GM18526 (cell line): Measurements from ENCODE around the gene DSCAML1.

ENCODE experiments used
- POLR2A ChIP-seq: IDR thresholded peaks from 3 replicates; pipeline ENCODE4 v1.6.1; 2011; ENCODE audit not compliant: insufficient read length; ENCODE audit errors: extremely low read depth

DSCAML1 gene

DNA sequence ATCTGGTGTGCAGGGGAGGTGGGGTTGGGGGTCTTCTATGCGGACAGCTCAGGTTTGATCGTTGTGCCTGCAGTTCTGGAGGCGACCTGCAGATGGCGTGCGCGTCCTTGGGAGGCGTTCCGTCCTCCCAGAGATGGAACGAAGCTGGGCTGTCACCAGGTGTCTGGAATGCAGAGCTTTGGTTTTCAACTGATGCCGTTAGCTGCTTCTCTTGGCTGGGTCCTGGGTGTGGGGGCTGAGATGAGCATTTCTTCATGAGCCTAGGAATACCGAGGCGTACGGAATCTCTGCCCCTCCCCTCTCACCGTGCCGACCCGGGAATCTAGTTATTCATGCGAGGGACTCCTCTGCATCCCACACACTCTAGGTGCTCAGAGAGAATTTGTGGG, 370.7 kb downstream of the DSCAML1 start:
- TF ChIP-seq POLR2A, result no peak

DNA sequence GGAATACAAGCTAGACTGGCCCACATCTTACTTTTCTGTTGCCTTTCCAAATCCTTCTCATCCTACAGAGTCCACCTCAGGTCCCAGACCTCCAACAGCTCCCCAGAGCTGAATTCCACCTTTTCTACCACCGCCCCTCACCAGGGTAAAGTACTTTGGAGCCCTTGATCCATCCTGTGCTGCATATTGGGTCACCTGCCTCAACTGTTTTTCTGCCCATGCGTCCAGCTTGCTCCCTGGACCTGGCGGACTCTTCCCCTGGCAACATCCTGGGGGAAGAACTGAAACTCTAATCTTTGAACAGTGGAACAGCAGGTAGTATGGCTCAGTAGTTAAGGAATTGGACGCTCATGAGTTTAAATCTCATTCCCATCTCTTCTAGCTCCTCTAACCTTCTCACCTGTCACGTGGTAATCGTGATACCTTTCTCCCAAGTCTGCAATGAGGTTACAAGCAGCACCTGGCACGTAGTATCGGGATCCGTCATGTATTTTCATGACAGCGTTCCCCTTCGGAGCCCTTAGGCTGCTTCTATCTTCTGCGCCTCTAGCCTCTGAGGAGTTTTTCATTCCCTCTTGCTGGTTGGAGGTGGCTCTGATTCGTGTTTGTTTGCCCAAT, 371.2 kb downstream of the DSCAML1 start:
- no peak for TF ChIP-seq POLR2A

DNA sequence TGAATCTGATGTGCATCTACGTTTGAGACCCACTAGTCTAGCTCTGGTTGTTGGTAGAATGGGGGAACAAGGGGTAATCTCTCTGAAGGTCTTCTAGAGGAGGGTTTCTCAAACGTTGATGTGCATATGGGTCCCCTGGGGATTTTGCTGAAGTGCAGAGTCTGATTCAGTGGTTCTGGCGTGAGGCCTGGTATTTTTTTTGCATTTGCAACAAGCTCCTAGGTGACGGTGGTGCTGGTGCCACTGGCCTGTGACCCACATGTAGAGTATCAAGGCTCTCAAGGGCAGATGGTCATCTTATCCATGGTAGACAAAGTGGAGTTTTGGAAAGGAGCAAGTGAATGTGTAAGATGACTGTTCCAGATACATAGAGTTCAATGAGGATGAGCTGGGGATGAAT, 372.2 kb downstream of the DSCAML1 start:
- TF ChIP-seq POLR2A, result no peak

DNA sequence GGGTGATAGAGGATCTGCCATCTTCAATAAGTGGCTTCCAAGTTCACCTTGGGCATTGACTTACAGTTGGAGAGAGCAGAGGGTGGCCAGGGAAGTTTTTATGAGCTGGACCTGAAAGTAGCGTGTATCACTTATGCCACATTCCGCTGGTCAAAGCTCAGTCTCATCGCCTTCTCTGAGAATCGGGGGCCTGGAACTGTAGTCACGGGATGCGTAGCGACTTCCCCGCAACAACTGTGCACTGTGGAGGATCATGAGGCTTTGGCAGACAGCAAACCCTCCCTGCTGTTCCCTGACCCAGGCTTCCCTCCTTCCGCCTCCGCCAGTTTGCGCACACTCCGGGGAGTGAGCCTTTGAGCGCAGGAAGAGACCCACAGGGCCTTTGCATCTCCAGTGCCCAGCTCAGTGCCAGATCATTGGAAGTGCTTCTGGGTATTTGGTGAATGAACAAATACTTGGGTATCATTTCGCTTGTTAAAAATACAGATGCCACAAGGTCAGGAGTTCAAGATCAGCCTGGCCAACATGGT, 373.9 kb downstream of the DSCAML1 start:
- TF ChIP-seq POLR2A, result no peak

- no peak for TF ChIP-seq POLR2A
Observed at GRCh38 chr11:117421476-117421875, 375.5 kb downstream of the DSCAML1 start.

DNA sequence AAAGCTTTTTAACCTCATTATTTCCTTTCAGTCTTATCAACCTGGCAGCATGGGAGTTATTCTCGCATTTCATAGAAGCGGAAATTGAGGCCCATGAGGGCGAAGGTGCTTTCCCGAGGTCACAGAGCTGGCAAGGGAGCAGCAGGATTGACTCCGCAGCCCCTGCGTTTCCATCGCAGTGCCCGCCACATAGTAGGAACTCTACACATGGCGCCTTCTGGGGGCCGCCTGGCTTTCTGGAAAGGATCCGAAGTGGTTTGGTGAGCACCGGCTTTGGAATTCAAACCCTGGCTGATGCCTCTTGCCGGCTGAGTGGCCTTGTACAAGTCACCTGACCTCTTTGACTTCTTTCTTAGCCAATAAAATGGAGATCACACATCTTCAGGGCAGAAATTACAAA, 376.0 kb downstream of the DSCAML1 start:
- no peak for TF ChIP-seq POLR2A

DNA sequence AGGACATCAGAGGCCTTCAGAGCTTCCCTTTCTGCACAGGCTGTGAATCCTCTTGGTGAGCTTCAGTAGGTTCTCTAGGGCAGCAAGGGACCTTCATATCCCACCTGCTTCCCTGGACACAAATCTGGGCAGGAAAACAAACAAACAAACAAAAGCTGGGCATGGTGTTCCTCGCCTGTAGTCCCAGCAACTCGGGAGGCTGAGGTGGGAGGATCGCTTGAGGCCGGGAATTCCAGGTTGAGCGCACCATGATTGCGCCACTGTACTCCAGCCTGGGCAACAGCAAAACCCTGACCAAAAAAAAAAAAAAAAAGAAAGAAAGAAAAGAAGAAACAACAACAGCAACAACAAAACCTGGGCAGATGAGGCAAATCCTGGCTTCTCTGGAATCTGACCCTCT, 376.4 kb downstream of the DSCAML1 start:
- no peak for TF ChIP-seq POLR2A

GRCh38 chr11:117420143-117420485, 376.9 kb downstream of the DSCAML1 start:
- no peak for TF ChIP-seq POLR2A

DNA sequence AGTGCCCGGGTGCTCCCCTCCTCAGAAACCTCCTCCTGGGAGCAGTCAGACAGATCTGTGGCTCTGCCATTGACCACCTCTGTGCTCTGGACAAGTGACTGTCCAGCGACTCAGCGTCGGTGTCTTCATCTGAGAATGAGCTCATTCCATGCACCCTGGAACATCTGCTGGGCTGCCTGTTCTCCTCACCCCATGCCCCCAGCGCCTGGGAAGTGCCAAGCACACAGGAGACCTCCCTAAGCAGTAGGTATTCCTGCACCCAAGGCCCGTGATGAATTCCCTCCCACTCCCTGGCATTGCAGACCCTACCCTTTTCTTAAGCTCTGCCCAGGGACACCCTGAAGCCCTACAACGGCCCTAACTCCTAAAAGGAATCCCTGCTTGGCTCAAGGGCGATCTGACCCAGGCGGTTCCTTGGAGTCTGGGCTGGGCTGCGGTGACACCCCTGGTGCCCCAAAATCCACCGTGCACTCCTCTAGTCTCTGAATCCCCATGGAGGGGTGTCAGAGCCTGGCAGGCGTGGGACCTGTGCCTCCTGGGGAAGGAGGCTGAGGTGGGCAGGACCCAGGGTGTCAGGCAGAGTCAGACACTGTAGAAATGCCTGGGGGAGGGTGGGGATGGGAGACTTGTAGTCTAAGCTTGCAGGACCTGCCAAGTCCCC, 377.4 kb downstream of the DSCAML1 start:
- no peak for TF ChIP-seq POLR2A

- TF ChIP-seq POLR2A, result no peak
Observed at GRCh38 chr11:117418737-117419481, 378.1 kb downstream of the DSCAML1 start.

- TF ChIP-seq POLR2A, result no peak
Observed at GRCh38 chr11:117417856-117418255, 379.2 kb downstream of the DSCAML1 start.

DNA sequence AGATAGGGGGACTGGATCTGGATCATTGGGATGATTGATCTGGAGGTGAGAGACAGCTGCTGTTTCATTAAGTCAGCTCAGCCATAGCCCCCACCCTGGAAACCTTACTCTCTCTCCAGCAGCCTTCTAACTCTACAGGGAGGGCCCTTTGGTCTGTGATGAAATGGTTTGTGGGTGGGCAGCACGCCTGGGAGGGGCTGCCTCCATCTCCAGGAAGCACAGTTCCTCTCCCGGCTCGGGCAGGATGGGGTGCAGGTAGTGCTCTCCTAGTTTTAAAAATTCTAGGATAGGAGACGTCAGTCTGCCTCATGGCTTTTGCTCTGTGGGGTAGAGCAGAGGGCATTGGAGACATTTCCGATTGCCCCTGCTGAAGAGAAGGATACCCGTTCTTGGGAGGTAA, 379.7 kb downstream of the DSCAML1 start:
- TF ChIP-seq POLR2A, result no peak

- TF ChIP-seq POLR2A, result no peak
Observed at GRCh38 chr11:117415358-117415896, 381.6 kb downstream of the DSCAML1 start.

DNA sequence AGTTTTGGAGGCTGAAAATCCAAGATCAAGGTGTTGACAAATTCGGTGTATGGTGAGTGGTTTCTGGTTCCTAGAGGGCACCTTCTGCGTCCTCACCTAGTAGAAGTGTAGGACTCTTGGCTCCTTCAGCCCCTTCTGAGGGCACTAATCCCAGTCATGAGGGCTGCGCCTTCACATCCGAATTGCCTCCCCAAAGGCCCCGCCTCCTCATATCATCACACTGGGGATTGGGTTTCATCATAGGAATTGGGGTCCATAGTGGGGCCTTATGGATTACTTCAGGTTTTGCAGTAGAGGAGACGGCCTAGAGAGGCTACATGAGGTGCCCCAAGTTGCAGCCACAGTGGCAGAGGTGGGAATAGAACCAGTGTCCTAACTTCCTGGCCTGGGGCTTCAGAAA, 382.3 kb downstream of the DSCAML1 start:
- no peak for TF ChIP-seq POLR2A

GRCh38 chr11:117413616-117414015, 383.4 kb downstream of the DSCAML1 start:
- TF ChIP-seq POLR2A, result no peak
